ENCODE data around the gene SLC5A8. TPM values are rescaled to one million over a fixed set of nuclear protein-coding genes. Genes with fewer than 3 reads are reported as not detected.

Gene SLC5A8
- total RNA-seq, 2 donors from 2014 or later = 0.30 to 0.35 TPM

GRCh38 chr12:101127521-101128219 is 82.4 kb downstream of the SLC5A8 start:
- no peak overlapping the region for H3K4me3 ChIP-seq
- no peaks in the 10 kb centered on the region for H3K4me1 ChIP-seq
- no peak overlapping the region for H3K27ac ChIP-seq
- no peaks in the 10 kb centered on the region for H3K27me3 ChIP-seq
- no peaks in the 10 kb centered on the region for H3K36me3 ChIP-seq
- no peak overlapping the region for H3K9ac ChIP-seq (ENCODE audit: low read depth in 2 of 2, low read length in 2 of 2)
- intact Hi-C loops (cut with DNase I) = no loop called here
- TF ChIP-seq CTCF (IDR thresholded peaks at IDR 0.05) = no peak
- no peaks in the 10 kb centered on the region for H3K9me3 ChIP-seq
- no peak for DNase-seq

- intact Hi-C loops (cut with DNase I) = no loop called here
- no peak for DNase-seq
- no peaks in the 10 kb centered on the region for H3K4me1 ChIP-seq
- no peaks in the 10 kb centered on the region for H3K27me3 ChIP-seq
- no peak overlapping the region for H3K9ac ChIP-seq (ENCODE audit: low read depth in 2 of 2, low read length in 2 of 2)
- H3K9me3 ChIP-seq = no peaks in the 10 kb centered on the region
- no peak overlapping the region for H3K4me3 ChIP-seq
- no peak overlapping the region for H3K27ac ChIP-seq
- no peaks in the 10 kb centered on the region for H3K36me3 ChIP-seq
- no peak for TF ChIP-seq CTCF (IDR thresholded peaks at IDR 0.05)
These were observed 92.2 kb downstream of the SLC5A8 start for GRCh38 chr12:101117842-101118241.

GRCh38 chr12:101116911-101117310 is 93.1 kb downstream of the SLC5A8 start:
- intact Hi-C loops (cut with DNase I) = no loop called here
- no peak for DNase-seq
- no peak overlapping the region for H3K4me3 ChIP-seq
- H3K4me1 ChIP-seq = no peaks in the 10 kb centered on the region
- no peak for TF ChIP-seq CTCF (IDR thresholded peaks at IDR 0.05)
- H3K27ac ChIP-seq = no peak overlapping the region
- H3K9me3 ChIP-seq = no peaks in the 10 kb centered on the region
- H3K36me3 ChIP-seq = no peaks in the 10 kb centered on the region
- no peak overlapping the region for H3K9ac ChIP-seq (ENCODE audit: low read depth in 2 of 2, low read length in 2 of 2)
- H3K27me3 ChIP-seq = no peaks in the 10 kb centered on the region

GRCh38 chr12:101115326-101115725 is 94.7 kb downstream of the SLC5A8 start:
- Histone ChIP-seq H3K27ac (no peak overlapping the region), H3K4me1 (no peaks in the 10 kb centered on the region), H3K27me3 (no peaks in the 10 kb centered on the region), H3K4me3 (no peak overlapping the region), H3K9ac (ENCODE audit: low read depth in 2 of 2, low read length in 2 of 2) (no peak overlapping the region), H3K9me3 (no peaks in the 10 kb centered on the region), H3K36me3 (no peaks in the 10 kb centered on the region)
- no peak for TF ChIP-seq CTCF (IDR thresholded peaks at IDR 0.05)
- DNase-seq = no peak
- intact Hi-C loops (cut with DNase I) = no loop called here

GRCh38 chr12:101111441-101111840 is 98.6 kb downstream of the SLC5A8 start:
- Histone ChIP-seq H3K27me3 (no peaks in the 10 kb centered on the region), H3K4me3 (no peak overlapping the region), H3K4me1 (no peaks in the 10 kb centered on the region), H3K36me3 (no peaks in the 10 kb centered on the region), H3K9me3 (no peaks in the 10 kb centered on the region), H3K9ac (ENCODE audit: low read depth in 2 of 2, low read length in 2 of 2) (no peak overlapping the region), H3K27ac (no peak overlapping the region)
- intact Hi-C loops (cut with DNase I) = no loop called here
- no peak for TF ChIP-seq CTCF (IDR thresholded peaks at IDR 0.05)
- DNase-seq = no peak
